Astrocyte of the cerebellum (primary cell): ENCODE results near the gene ZNF568.

ENCODE experiments used
- DNase-seq: peaks from one replicate; pipeline ENCODE4 v3.0.0-alpha.2; 2011; ENCODE audit warnings: low read depth
- H3K4me3 ChIP-seq: 2 replicates; pipeline ENCODE4 v1.5.1; 2011; ENCODE audit warnings: mild to moderate bottlenecking, low read depth, low read length, moderate library complexity
- CTCF ChIP-seq: IDR thresholded peaks from 2 replicates; pipeline ENCODE4 v1.5.1; 2012; ENCODE audit warnings: low read length, low read depth, moderate library complexity, mild to moderate bottlenecking; ENCODE audit errors: missing control alignments
- in situ Hi-C: cut with HindIII; loops from 2 replicates; pipeline ENCODE4 v1.10.0; 2017; ENCODE audit warnings: low sequenced_read_pairs

The ZNF568 gene

GRCh38 chr19:36915992-36916830 is at the start of gene ZNF568, which contains the start of gene ZNF829:
TSS of gene ZNF568 (plus strand) at chr19:36916332. CDS start at chr19:36922771, 6,439 bp downstream.
TSS of gene ZNF829 (minus strand) at chr19:36916291. CDS start at chr19:36915167, 1,124 bp downstream.
- TF ChIP-seq CTCF: peak; percentile 67
- peak; percentile 72 for DNase-seq
- peak within 1 kb of the TSS; percentile 86 for H3K4me3 ChIP-seq
- in situ Hi-C loops: no loop called here

GRCh38 chr19:36876993-36877938 is 38.9 kb upstream of the ZNF568 start:
- in situ Hi-C loops: no loop called here
- no peak for TF ChIP-seq CTCF
- H3K4me3 ChIP-seq: no peak overlapping the region
- DNase-seq: no peak

GRCh38 chr19:36891768-36892357 is 24.3 kb upstream of the ZNF568 start:
- in situ Hi-C loops: no loop called here
- no peak for DNase-seq
- H3K4me3 ChIP-seq: no peak overlapping the region
- no peak for TF ChIP-seq CTCF

DNA sequence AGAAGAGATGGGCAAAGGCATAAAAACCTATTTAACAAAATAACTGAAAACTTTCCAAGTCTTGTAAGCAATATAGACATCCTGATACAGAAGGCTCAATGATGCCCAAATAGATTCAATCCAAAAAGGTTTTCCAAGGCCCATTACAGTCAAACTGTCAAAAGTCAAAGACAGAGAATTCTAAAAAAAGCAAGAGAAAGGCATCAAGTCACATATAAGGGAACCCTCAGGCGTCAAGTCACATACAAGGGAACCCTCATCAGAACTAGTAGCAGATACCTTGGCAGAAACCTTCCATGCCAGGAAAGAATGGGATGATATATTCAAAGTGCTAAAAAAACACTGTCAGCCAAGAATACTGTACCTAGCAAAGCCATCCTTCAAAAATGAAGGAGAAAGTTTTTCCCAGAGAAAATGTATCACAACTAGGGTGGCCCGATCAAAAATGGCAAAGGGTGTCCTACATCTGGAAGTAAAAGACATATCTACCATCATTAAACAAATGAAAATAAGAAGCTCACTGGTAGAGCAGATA is 21.2 kb upstream of the ZNF568 start:
- in situ Hi-C loops: no loop called here
- no peak for DNase-seq
- no peak overlapping the region for H3K4me3 ChIP-seq
- no peak for TF ChIP-seq CTCF

DNA sequence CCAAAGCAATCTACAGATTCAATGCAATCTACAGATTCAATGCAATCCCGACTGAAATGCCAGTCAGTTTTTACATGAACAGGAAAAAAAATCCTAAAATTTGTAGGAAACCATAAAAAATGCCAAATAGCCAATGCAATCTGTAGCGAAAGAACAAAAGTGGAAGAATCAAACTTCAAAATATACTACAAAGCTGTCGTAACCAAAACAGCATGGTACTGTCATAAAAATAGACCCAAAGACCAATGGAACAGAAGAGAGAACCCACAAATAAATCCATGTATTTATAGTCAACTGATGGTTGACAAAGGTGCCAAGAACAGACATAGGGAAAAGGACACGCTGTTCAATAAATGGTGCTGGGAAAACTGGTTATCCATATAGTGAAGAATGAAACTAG is 17.7 kb upstream of the ZNF568 start:
- TF ChIP-seq CTCF: no peak
- H3K4me3 ChIP-seq: no peak overlapping the region
- in situ Hi-C loops: no loop called here
- no peak for DNase-seq

GRCh38 chr19:36916991-36917390 is 859 bp downstream of the ZNF568 start:
- no peak for DNase-seq
- no peak for TF ChIP-seq CTCF
- peak overlapping the region; percentile 86 for H3K4me3 ChIP-seq
- in situ Hi-C loops: no loop called here
